ENCODE data around the gene SFI1. TPM values are rescaled to one million over a fixed set of nuclear protein-coding genes. Genes with fewer than 3 reads are reported as not detected.
"Not testable (repeated sequence)": the region's sequence is repeated elsewhere in the genome, so short reads cannot be mapped to it uniquely, and the experiment has no call there.

SFI1 gene
- total RNA-seq, 2 experiments from 2014 or later, result 281 to 291 TPM

GRCh38 chr22:31492151-31492550 is 4.2 kb upstream of the SFI1 start:
- Histone ChIP-seq H3K4me3 (ENCODE audit: low read length) (no peak overlapping the region), H3K27ac (ENCODE audit: low read depth in 1 of 2, low read length in 2 of 2) (peak overlapping the region in 1 of 2 donors; percentile 92), H3K9me3 (ENCODE audit: control insufficient read depth in 1 of 2, insufficient read depth in 1 of 2, low read length in 2 of 2) (no peaks in the 10 kb centered on the region), H3K4me1 (ENCODE audit: insufficient read depth, low read length) (peaks cover 52% of the 10 kb centered on the region), H3K36me3 (ENCODE audit: insufficient read depth, low read length) (peaks cover 4% of the 10 kb centered on the region), H3K27me3 (ENCODE audit: control insufficient read depth in 1 of 2, insufficient read depth in 2 of 2, low read length in 2 of 2) (no peaks in the 10 kb centered on the region)
- ATAC-seq (ENCODE audit: poor library complexity), result no peak
- no peak for DNase-seq
- TF ChIP-seq CTCF (IDR thresholded peaks at IDR 0.05), result no peak
- Mint-ChIP-seq H3K9me3 (no peaks in the 10 kb centered on the region), H3K27ac (peak overlapping the region; percentile 97), H3K4me1 (ENCODE audit: low read depth) (peaks cover 59% of the 10 kb centered on the region), H3K4me3 (peak overlapping the region; percentile 65), H3K27me3 (no peaks in the 10 kb centered on the region), H3K36me3 (ENCODE audit: low read depth) (peaks cover 30% of the 10 kb centered on the region)
- CTCF ChIA-PET, result interaction anchor here (1.2 kb wide), 1 partner anchor 40 kb away, joined by 3 read pairs; no protein-coding TSS in a partner anchor
- POLR2A ChIA-PET, result interaction anchor here (0.9 kb wide), 1 partner anchor 94 kb away, joined by 3 read pairs; no protein-coding TSS in a partner anchor
- intact Hi-C loops (cut with DNase I, micrococcal nuclease), result loop anchor here (5.0 to 10.0 kb wide), 4 partner anchors 63 to 983 kb away; partner anchors contain the start of gene FBXO7 (in 1 of the 2)

GRCh38 chr22:31493355-31493754 is 3.0 kb upstream of the SFI1 start:
- peaks cover 61% of the 10 kb centered on the region for H3K4me1 Mint-ChIP-seq (ENCODE audit: low read depth)
- H3K9me3 Mint-ChIP-seq; DNase-seq; H3K9me3 ChIP-seq (ENCODE audit: control insufficient read depth in 1 of 2, insufficient read depth in 1 of 2, low read length in 2 of 2); H3K27me3 ChIP-seq (ENCODE audit: control insufficient read depth in 1 of 2, insufficient read depth in 2 of 2, low read length in 2 of 2); CTCF ChIA-PET; H3K36me3 ChIP-seq (ENCODE audit: insufficient read depth, low read length); ATAC-seq (ENCODE audit: poor library complexity); H3K27me3 Mint-ChIP-seq: not testable (repeated sequence)
- H3K4me3 Mint-ChIP-seq, result peak overlapping the region; percentile 80
- Histone ChIP-seq H3K4me1 (ENCODE audit: insufficient read depth, low read length) (peaks cover 56% of the 10 kb centered on the region), H3K4me3 (ENCODE audit: low read length) (peak overlapping the region; percentile 19), H3K27ac (ENCODE audit: low read depth in 1 of 2, low read length in 2 of 2) (peak overlapping the region; percentile 14 to 18)
- intact Hi-C loops (cut with DNase I, micrococcal nuclease), result loop anchor here (5.0 to 10.0 kb wide), 4 partner anchors 61 to 981 kb away; partner anchors contain the start of gene FBXO7 (in 1 of the 2)
- H3K36me3 Mint-ChIP-seq (ENCODE audit: low read depth), result peaks cover 32% of the 10 kb centered on the region
- POLR2A ChIA-PET, result interaction anchor here (1.4 kb wide), 1 partner anchor 201 kb away, joined by 3 read pairs; the partner anchor contains the start of gene PIK3IP1
- H3K27ac Mint-ChIP-seq, result peak overlapping the region; percentile 84

GRCh38 chr22:31495343-31495742 is 993 bp upstream of the SFI1 start:
- H3K36me3 ChIP-seq (ENCODE audit: insufficient read depth, low read length), result peaks cover 7% of the 10 kb centered on the region
- Mint-ChIP-seq H3K36me3 (ENCODE audit: low read depth) (peaks cover 34% of the 10 kb centered on the region), H3K27me3 (no peaks in the 10 kb centered on the region), H3K9me3 (no peaks in the 10 kb centered on the region), H3K4me1 (ENCODE audit: low read depth) (peaks cover 65% of the 10 kb centered on the region), H3K4me3 (peak overlapping the region; percentile 82), H3K27ac (peak overlapping the region; percentile 97)
- peak overlapping the region in 1 of 2 donors; percentile 97 for H3K27ac ChIP-seq (ENCODE audit: low read depth in 1 of 2, low read length in 2 of 2)
- DNase-seq, result no peak
- no peaks in the 10 kb centered on the region for H3K9me3 ChIP-seq (ENCODE audit: control insufficient read depth in 1 of 2, insufficient read depth in 1 of 2, low read length in 2 of 2)
- H3K4me1 ChIP-seq (ENCODE audit: insufficient read depth, low read length), result peaks cover 65% of the 10 kb centered on the region
- intact Hi-C loops (cut with DNase I, micrococcal nuclease), result loop anchor here (5.0 to 10.0 kb wide), 5 partner anchors 59 to 979 kb away; partner anchors contain the start of genes DEPDC5 (in 1 of the 2), FBXO7 (in 1 of the 2) and PRR14L (in 1 of the 2)
- ChIA-PET POLR2A (interaction anchor here (0.7 to 2.1 kb wide), 10 partner anchors 21 to 205 kb away, joined by 3 to 12 read pairs (median 6); partner anchors contain the start of genes PATZ1, PIK3IP1 and PISD), CTCF (no interaction called here)
- peak overlapping the region; percentile 100 for H3K4me3 ChIP-seq (ENCODE audit: low read length)
- no peaks in the 10 kb centered on the region for H3K27me3 ChIP-seq (ENCODE audit: control insufficient read depth in 1 of 2, insufficient read depth in 2 of 2, low read length in 2 of 2)
- TF ChIP-seq CTCF (IDR thresholded peaks at IDR 0.05), result no peak
- no peak for ATAC-seq (ENCODE audit: poor library complexity)

All from CD4-positive, alpha-beta T cell (primary cell).